Measurements from ENCODE around the gene ADIPOR2.
"Not testable (repeated sequence)": the region's sequence is repeated elsewhere in the genome, so short reads cannot be mapped to it uniquely, and the experiment has no call there.

Gene ADIPOR2

GRCh38 chr12:1816730-1817348, 126.0 kb downstream of the ADIPOR2 start:
- no peak for DNase-seq

- not testable (repeated sequence) for DNase-seq
Observed at GRCh38 chr12:1817928-1818327, 127.1 kb downstream of the ADIPOR2 start.

- DNase-seq, result no peak
Observed at GRCh38 chr12:1819050-1819449, 128.2 kb downstream of the ADIPOR2 start.

GRCh38 chr12:1819571-1819970, 128.7 kb downstream of the ADIPOR2 start:
- DNase-seq, result no peak

- no peak for DNase-seq
Observed at GRCh38 chr12:1820191-1820895, 129.5 kb downstream of the ADIPOR2 start, which contains the start of gene LRTM2. TSS of gene LRTM2 (plus strand) at chr12:1820565. CDS start at chr12:1828149, 7,584 bp downstream.

GRCh38 chr12:1820896-1821291, 130.0 kb downstream of the ADIPOR2 start:
- DNase-seq, result no peak

- no peak for DNase-seq
Observed at GRCh38 chr12:1821805-1822204, 130.9 kb downstream of the ADIPOR2 start.

GRCh38 chr12:1822699-1823098, 131.8 kb downstream of the ADIPOR2 start:
- no peak for DNase-seq

- no peak for DNase-seq
Observed at GRCh38 chr12:1823237-1823636, 132.4 kb downstream of the ADIPOR2 start.

- no peak for DNase-seq
Observed at GRCh38 chr12:1825382-1826102, 134.7 kb downstream of the ADIPOR2 start.

GRCh38 chr12:1826401-1826800, 135.5 kb downstream of the ADIPOR2 start:
- DNase-seq, result no peak

GRCh38 chr12:1826867-1827705, 136.2 kb downstream of the ADIPOR2 start:
- no peak for DNase-seq

- no peak for DNase-seq
Observed at GRCh38 chr12:1827826-1828805, 137.2 kb downstream of the ADIPOR2 start.

- DNase-seq, result no peak
Observed at GRCh38 chr12:1828856-1829255, 138.0 kb downstream of the ADIPOR2 start.

- DNase-seq, result peak; percentile 13
Observed at GRCh38 chr12:1829306-1829900, 138.5 kb downstream of the ADIPOR2 start.

GRCh38 chr12:1830401-1830845, 139.6 kb downstream of the ADIPOR2 start:
- DNase-seq, result peak; percentile 3

- DNase-seq, result peak; percentile 21
Observed at GRCh38 chr12:1830981-1831963, 140.4 kb downstream of the ADIPOR2 start.

- DNase-seq, result peak; percentile 9
Observed at GRCh38 chr12:1832801-1833595, 142.1 kb downstream of the ADIPOR2 start.

- no peak for DNase-seq
Observed at GRCh38 chr12:1833596-1834028, 142.7 kb downstream of the ADIPOR2 start.

Measured in CD4-positive, alpha-beta T cell treated with Interleukin-15 for 1 hour (primary cell).